HepG2 (cell line): ENCODE data around the gene FITM1. TPM values are rescaled to one million over a fixed set of nuclear protein-coding genes. Genes with fewer than 3 reads are reported as not detected.

ENCODE experiments used
- ARID2 ChIP-seq: sonication (generic); formaldehyde crosslinking; IDR thresholded peaks from 2 replicates; pipeline ENCODE4 v1.8.1; 2022; ENCODE audit warnings: mild to moderate bottlenecking, missing genetic modification reagents, borderline replicate concordance
- BRF2 ChIP-seq: sonication (generic); formaldehyde crosslinking; IDR thresholded peaks from 2 replicates; pipeline ENCODE4 v1.8.1; 2022; ENCODE audit warnings: mild to moderate bottlenecking, missing genetic modification reagents
- CAMTA2 ChIP-seq: sonication (generic); formaldehyde crosslinking; IDR thresholded peaks from 2 replicates; pipeline ENCODE4 v1.4.0; 2020; ENCODE audit warnings: mild to moderate bottlenecking, missing genetic modification reagents, borderline replicate concordance
- CBX1 ChIP-seq: IDR thresholded peaks from one replicate; pipeline ENCODE4 v1.6.1; 2016; ENCODE audit warnings: antibody characterized with exemption, low read depth
- EED ChIP-seq: sonication (generic); formaldehyde crosslinking; IDR thresholded peaks from 2 replicates; pipeline ENCODE4 v1.5.0; 2020; ENCODE audit warnings: mild to moderate bottlenecking, missing genetic modification reagents
- FOXO1 ChIP-seq: sonication (generic); formaldehyde crosslinking; IDR thresholded peaks from 2 replicates; pipeline ENCODE4 v1.4.0; 2020; ENCODE audit warnings: missing genetic modification reagents
- HIC2 ChIP-seq: sonication (generic); formaldehyde crosslinking; IDR thresholded peaks from 2 replicates; pipeline ENCODE4 v1.9.0; 2022; ENCODE audit warnings: low read depth, missing genetic modification reagents
- MAX ChIP-seq: IDR thresholded peaks from 2 replicates; pipeline ENCODE4 v1.6.1; 2012; ENCODE audit warnings: inconsistent platforms
- ONECUT2 ChIP-seq: sonication (generic); formaldehyde crosslinking; IDR thresholded peaks from 2 replicates; pipeline ENCODE4 v1.4.0; 2020; ENCODE audit warnings: missing genetic modification reagents
- RBM39 ChIP-seq: fragments of 200-400 bp; formaldehyde crosslinking; IDR thresholded peaks from one replicate; pipeline ENCODE4 v1.6.1; 2018; ENCODE audit warnings: antibody characterized with exemption, mild to moderate bottlenecking, low read depth, low read length; ENCODE audit not compliant: poor library complexity, severe bottlenecking
- SMC3 ChIP-seq: IDR thresholded peaks from 2 replicates; pipeline ENCODE4 v1.6.1; 2011; ENCODE audit warnings: low read length, improper control_type of control experiment
- TSC22D2 ChIP-seq: sonication (generic); formaldehyde crosslinking; IDR thresholded peaks from 2 replicates; pipeline ENCODE4 v1.5.1; 2020; ENCODE audit warnings: missing genetic modification reagents, mild to moderate bottlenecking, borderline replicate concordance
- ZBTB33 ChIP-seq: sonication (generic); formaldehyde crosslinking; IDR thresholded peaks from 2 replicates; pipeline ENCODE4 v1.4.0; 2020; ENCODE audit warnings: missing genetic modification reagents
- ZBTB8A ChIP-seq: sonication (generic); formaldehyde crosslinking; IDR thresholded peaks from 2 replicates; pipeline ENCODE4 v1.4.0; 2020; ENCODE audit warnings: mild to moderate bottlenecking, low read depth, missing genetic modification reagents, borderline replicate concordance
- ZNF20 ChIP-seq: sonication (generic); formaldehyde crosslinking; IDR thresholded peaks from 2 replicates; pipeline ENCODE4 v1.4.0; 2020; ENCODE audit warnings: mild to moderate bottlenecking, moderate library complexity, missing genetic modification reagents
- ZNF580 ChIP-seq: IDR thresholded peaks from 2 replicates; pipeline ENCODE4 v1.6.1; 2016; ENCODE audit warnings: low read depth, borderline replicate concordance
- ZNF747 ChIP-seq: sonication (generic); formaldehyde crosslinking; IDR thresholded peaks from 2 replicates; pipeline ENCODE4 v1.8.1; 2023; ENCODE audit warnings: missing genetic modification reagents, mild to moderate bottlenecking, borderline replicate concordance
- ZNF780A ChIP-seq: sonication (generic); formaldehyde crosslinking; IDR thresholded peaks from 2 replicates; pipeline ENCODE4 v1.8.0; 2022; ENCODE audit warnings: mild to moderate bottlenecking, missing genetic modification reagents, moderate library complexity
- ZZZ3 ChIP-seq: sonication (generic); formaldehyde crosslinking; IDR thresholded peaks from 2 replicates; pipeline ENCODE4 v1.4.0; 2020; ENCODE audit warnings: missing genetic modification reagents, mild to moderate bottlenecking, borderline replicate concordance
- polyA plus RNA-seq, 8 experiments: library from polyadenylated mRNA; depleted of rRNA in 3 of 8; stranded (reverse) in 7 of 8; unstranded in 1 of 8; fragments of >200 nt; fragmentation: Illumina TruSeq in 4 of 8; extraction: Trizol in 4 of 8; gene quantifications; 2 replicates each; pipeline versions ENCODE4 v1.2.1 to v1.2.3, GENCODE V29; 2011 to 2016; ENCODE audit warnings: low read depth in 4 of 8, missing spikeins in 1 of 8, mixed read lengths in 1 of 8; ENCODE audit not compliant: insufficient read depth in 1 of 8
- total RNA-seq, 5 experiments: library from RNA; depleted of rRNA; stranded (reverse); fragments of >200 nt; fragmentation: Illumina TruSeq; extraction: Trizol; gene quantifications; 2 replicates each; pipeline ENCODE4 v1.2.3, GENCODE V29; 2016; ENCODE audit warnings: low read depth in 1 of 5
- TF ChIP-seq, protein P1 (sequence below): sonication (generic); formaldehyde crosslinking; IDR thresholded peaks from 2 replicates; pipeline ENCODE4 v1.8.0; 2022; ENCODE audit warnings: mild to moderate bottlenecking, missing genetic modification reagents, borderline replicate concordance
- TF ChIP-seq, protein P2 (sequence below): sonication (generic); formaldehyde crosslinking; IDR thresholded peaks from 2 replicates; pipeline ENCODE4 v1.5.1; 2020; ENCODE audit warnings: mild to moderate bottlenecking, missing genetic modification reagents, borderline replicate concordance

The FITM1 gene
- total and polyA plus RNA-seq, 2 of the 13 experiments (the other 11 are each of a cell fraction or from before 2014, with no cell fraction given) = 2.7 to 5.8 TPM

DNA sequence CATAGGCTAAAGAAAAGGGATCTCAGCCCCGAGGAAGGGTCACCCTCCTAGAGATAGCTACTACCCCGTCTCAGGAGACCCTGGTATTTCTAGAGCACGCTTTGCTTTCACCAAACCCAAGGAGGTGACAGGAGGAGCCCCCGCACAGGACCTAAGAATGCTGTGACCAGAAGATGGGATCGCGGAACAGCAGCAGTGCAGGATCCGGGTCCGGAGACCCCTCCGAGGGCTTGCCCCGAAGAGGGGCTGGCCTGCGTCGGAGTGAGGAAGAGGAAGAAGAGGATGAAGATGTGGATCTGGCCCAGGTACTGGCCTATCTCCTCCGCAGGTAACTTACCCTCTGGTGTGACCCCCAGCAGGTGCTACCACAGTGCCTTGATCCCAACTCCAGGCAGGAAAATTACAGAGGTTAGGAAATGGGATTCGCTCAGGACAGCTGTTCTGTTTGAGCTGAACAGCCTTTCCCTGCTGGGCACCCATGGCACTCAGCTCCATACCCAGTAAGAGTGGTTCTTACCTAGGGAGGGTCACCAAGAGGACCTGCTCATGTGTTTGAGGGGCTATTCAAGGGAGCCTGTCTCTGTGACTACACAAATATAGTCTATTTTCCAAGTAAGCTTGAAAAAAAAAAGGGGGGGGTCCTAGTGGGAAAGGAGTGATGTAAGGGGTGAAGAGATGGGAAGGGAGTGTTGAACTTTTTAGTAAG is 14.9 kb upstream of the FITM1 start (continued):
- TF ChIP-seq ZBTB33 (CRISPR knock-in tag) (no peak), ZNF580 (CRISPR knock-in tag) (no peak), TSC22D2 (CRISPR knock-in tag) (no peak), HIC2 (CRISPR knock-in tag) (peak; percentile 57; the same call in 1 of the 2 replicates), ZNF20 (CRISPR knock-in tag) (no peak), RBM39 (no peak), ONECUT2 (no peak), ZBTB8A (CRISPR knock-in tag) (no peak), BRF2 (CRISPR knock-in tag) (no peak; the same call in 1 of the 2 replicates), EED (CRISPR knock-in tag) (no peak), MAX (no peak), CAMTA2 (CRISPR knock-in tag) (no peak), ZZZ3 (CRISPR knock-in tag) (no peak), FOXO1 (CRISPR knock-in tag) (peak; percentile 4; the same call in 1 of the 2 replicates), ZNF747 (CRISPR knock-in tag) (no peak), ARID2 (0 out of 2 replicates have a peak, but pooled peaks have one; percentile 6), CBX1 (no peak), SMC3 (no peak), ZNF780A (CRISPR knock-in tag) (no peak)
- TF ChIP-seq, protein P1, sequence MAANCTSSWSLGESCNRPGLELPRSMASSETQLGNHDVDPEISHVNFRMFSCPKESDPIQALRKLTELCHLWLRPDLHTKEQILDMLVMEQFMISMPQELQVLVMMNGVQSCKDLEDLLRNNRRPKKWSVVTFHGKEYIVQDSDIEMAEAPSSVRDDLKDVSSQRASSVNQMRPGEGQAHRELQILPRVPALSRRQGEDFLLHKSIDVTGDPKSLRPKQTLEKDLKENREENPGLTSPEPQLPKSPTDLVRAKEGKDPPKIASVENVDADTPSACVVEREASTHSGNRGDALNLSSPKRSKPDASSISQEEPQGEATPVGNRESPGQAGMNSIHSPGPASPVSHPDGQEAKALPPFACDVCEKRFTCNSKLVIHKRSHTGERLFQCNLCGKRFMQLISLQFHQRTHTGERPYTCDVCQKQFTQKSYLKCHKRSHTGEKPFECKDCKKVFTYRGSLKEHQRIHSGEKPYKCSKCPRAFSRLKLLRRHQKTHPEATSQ (CRISPR knock-in tag) = no peak; the same call in 1 of the 2 replicates
- TF ChIP-seq, protein P2, sequence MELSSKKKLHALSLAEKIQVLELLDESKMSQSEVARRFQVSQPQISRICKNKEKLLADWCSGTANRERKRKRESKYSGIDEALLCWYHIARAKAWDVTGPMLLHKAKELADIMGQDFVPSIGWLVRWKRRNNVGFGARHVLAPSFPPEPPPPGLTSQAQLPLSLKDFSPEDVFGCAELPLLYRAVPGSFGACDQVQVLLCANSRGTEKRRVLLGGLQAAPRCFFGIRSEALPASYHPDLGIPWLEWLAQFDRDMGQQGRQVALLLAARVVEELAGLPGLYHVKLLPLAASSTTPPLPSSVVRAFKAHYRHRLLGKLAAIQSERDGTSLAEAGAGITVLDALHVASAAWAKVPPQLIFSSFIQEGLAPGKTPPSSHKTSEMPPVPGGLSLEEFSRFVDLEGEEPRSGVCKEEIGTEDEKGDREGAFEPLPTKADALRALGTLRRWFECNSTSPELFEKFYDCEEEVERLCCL (CRISPR knock-in tag) = no peak
